Left renal pelvis (tissue), 4 donors: Measurements from ENCODE around the gene ZMIZ1. TPM values are rescaled to one million over a fixed set of nuclear protein-coding genes. Genes with fewer than 3 reads are reported as not detected.

Source experiments
- DNase-seq, 4 donors: peaks; one replicate each; pipeline ENCODE4 v3.0.0-alpha.2; 2013; ENCODE audit warnings: low read depth in 4 of 4, low spot score in 3 of 4
- polyA plus RNA-seq, 4 donors: library from polyadenylated mRNA; unstranded; fragments of 120-200 nt; gene quantifications; one replicate each; pipeline ENCODE4 v1.2.1, GENCODE V29; 2013; ENCODE audit not compliant: insufficient read length in 4 of 4

ZMIZ1 gene
- polyA plus RNA-seq, 4 donors, result 72.7 to 108 (median 72.8) TPM

GRCh38 chr10:79148452-79149344 lies 79.9 kb downstream of the ZMIZ1 start:
- no peak for DNase-seq

- no peak for DNase-seq
These were observed 80.5 kb downstream of the ZMIZ1 start for GRCh38 chr10:79149345-79149661.

GRCh38 chr10:79149662-79150443 lies 81.1 kb downstream of the ZMIZ1 start:
- DNase-seq, result no peak

- DNase-seq, result no peak
These were observed 81.6 kb downstream of the ZMIZ1 start for GRCh38 chr10:79150444-79150754.

- DNase-seq, result no peak
These were observed 83.7 kb downstream of the ZMIZ1 start for GRCh38 chr10:79152423-79152817.

- no peak for DNase-seq
These were observed 85.0 kb downstream of the ZMIZ1 start for GRCh38 chr10:79153745-79154144.

- DNase-seq, result no peak
These were observed 86.7 kb downstream of the ZMIZ1 start for GRCh38 chr10:79155301-79156081.

GRCh38 chr10:79156334-79157274 lies 87.8 kb downstream of the ZMIZ1 start:
- no peak for DNase-seq

GRCh38 chr10:79158004-79158340 lies 89.2 kb downstream of the ZMIZ1 start:
- no peak for DNase-seq

- DNase-seq, result no peak
These were observed 89.8 kb downstream of the ZMIZ1 start for GRCh38 chr10:79158402-79159097.

GRCh38 chr10:79159141-79159651 lies 90.4 kb downstream of the ZMIZ1 start:
- DNase-seq, result no peak

- DNase-seq, result no peak
These were observed 91.0 kb downstream of the ZMIZ1 start for GRCh38 chr10:79159785-79160184.

- no peak for DNase-seq
These were observed 91.4 kb downstream of the ZMIZ1 start for GRCh38 chr10:79160191-79160590.

- no peak for DNase-seq
These were observed 92.8 kb downstream of the ZMIZ1 start for GRCh38 chr10:79161557-79161956.

GRCh38 chr10:79162022-79162421 lies 93.3 kb downstream of the ZMIZ1 start:
- no peak for DNase-seq

GRCh38 chr10:79162861-79163665 lies 94.3 kb downstream of the ZMIZ1 start:
- no peak for DNase-seq

- DNase-seq, result no peak
These were observed 94.9 kb downstream of the ZMIZ1 start for GRCh38 chr10:79163666-79163975.

GRCh38 chr10:79164075-79164474 lies 95.3 kb downstream of the ZMIZ1 start:
- no peak for DNase-seq
